ENCODE measurements around the gene AMPH.

DNA sequence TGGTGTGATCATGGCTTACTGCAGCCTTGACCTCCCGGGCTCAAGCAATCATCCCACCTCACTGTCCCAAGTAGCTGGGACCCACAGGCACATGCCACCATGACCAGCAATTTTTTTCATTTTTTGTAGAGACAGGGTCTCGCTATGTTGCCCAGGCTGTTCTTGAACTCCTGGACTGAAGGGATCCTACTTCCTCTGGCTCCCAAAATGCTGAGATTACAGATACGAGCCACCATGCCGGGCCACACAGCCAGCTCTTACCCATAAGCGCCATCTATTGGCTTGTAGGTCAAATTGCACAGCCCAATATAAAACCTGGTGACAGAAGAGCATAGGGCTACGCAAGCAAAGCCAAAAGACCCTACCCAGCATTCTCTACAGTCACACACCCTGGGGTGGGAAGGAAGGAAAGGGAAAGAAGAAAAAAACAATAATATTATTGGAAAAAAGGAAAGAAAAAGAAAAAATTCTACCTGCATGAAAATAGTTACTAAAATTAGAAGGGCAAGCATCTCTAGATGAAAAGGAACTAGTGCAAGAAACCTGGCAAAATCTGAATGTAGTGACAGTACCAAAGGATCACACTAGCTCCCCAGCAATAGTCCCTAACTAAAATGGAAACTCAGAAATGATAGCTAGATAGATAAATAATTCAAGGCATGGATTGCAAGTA, 29.4 kb upstream of the AMPH start:
- no peak for TF ChIP-seq POLR2A (IDR thresholded peaks at IDR 0.05)
- no peak for TF ChIP-seq POLR2AphosphoS5 (IDR thresholded peaks at IDR 0.05)
- TF ChIP-seq CTCF (IDR thresholded peaks at IDR 0.05) = peak; percentile 24 to 51 (median 44)

Measured in upper lobe of left lung (tissue), 4 donors.